ENCODE results near the gene MT1F.

MT1F gene

GRCh38 chr16:56701534-56701933 lies 43.8 kb downstream of the MT1F start:
- no peak for DNase-seq

GRCh38 chr16:56702836-56703235 lies 45.1 kb downstream of the MT1F start:
- no peak for DNase-seq
